SU-DHL-6 (cell line): ENCODE results near the gene MBP.

Experiments used
- H2AFZ ChIP-seq: fragments of 200-600 bp; sonication (generic); 2 replicates; pipeline ENCODE4 v1.6.1; 2014; ENCODE audit warnings: low read depth, mild to moderate bottlenecking, moderate library complexity, mixed read lengths, antibody characterized with exemption, low read length; ENCODE audit not compliant: severe bottlenecking
- H3F3A ChIP-seq: fragments of 200-600 bp; shearing (Covaris generic); 2 replicates; pipeline ENCODE4 v1.6.0; 2016; ENCODE audit warnings: antibody characterized with exemption, mild to moderate bottlenecking; ENCODE audit not compliant: insufficient read depth
- H3K27ac ChIP-seq: fragments of 200-600 bp; sonication (generic); 2 replicates; pipeline ENCODE4 v1.5.1; 2016; ENCODE audit warnings: low read depth, mild to moderate bottlenecking, low read length, moderate library complexity, mixed read lengths
- H3K27me3 ChIP-seq: fragments of 200-600 bp; sonication (generic), shearing (Covaris generic); 2 replicates; pipeline ENCODE4 v1.6.0; 2014; ENCODE audit warnings: mild to moderate bottlenecking, low read length
- H3K36me3 ChIP-seq: fragments of 200-600 bp; sonication (generic); 2 replicates; pipeline ENCODE4 v1.6.1; 2014; ENCODE audit warnings: mild to moderate bottlenecking, low read length, mixed read lengths
- H3K4me2 ChIP-seq: fragments of 300-600, 200-600 bp; shearing (Covaris generic), sonication (generic); 2 replicates; pipeline ENCODE4 v1.6.0; 2014; ENCODE audit warnings: low read length, low read depth, mild to moderate bottlenecking; ENCODE audit not compliant: poor library complexity, severe bottlenecking
- H3K4me3 ChIP-seq: fragments of 200-600 bp; sonication (generic); 2 replicates; pipeline ENCODE4 v1.5.1; 2014; ENCODE audit warnings: antibody characterized with exemption, low read length, mild to moderate bottlenecking, mixed read lengths; ENCODE audit not compliant: insufficient read depth, poor library complexity, severe bottlenecking
- H3K79me2 ChIP-seq: fragments of 200-600 bp; sonication (generic); 2 replicates; pipeline ENCODE4 v1.6.1; 2014; ENCODE audit warnings: mild to moderate bottlenecking, low read length, moderate library complexity; ENCODE audit not compliant: insufficient read depth
- H3K9ac ChIP-seq: fragments of 200-600 bp; sonication (generic); 2 replicates; pipeline ENCODE4 v1.7.0; 2014; ENCODE audit warnings: mild to moderate bottlenecking, low read length
- H3K9me2 ChIP-seq: fragments of 200-600 bp; sonication (generic); replicated peaks from 2 replicates; pipeline ENCODE4 v1.6.1; 2014; ENCODE audit warnings: low read length; ENCODE audit not compliant: insufficient read depth
- H3K9me3 ChIP-seq: fragments of 200-600 bp; sonication (generic); 2 replicates; pipeline ENCODE4 v1.6.1; 2014; ENCODE audit warnings: low read length, mixed read lengths; ENCODE audit not compliant: insufficient read depth
- H4K20me1 ChIP-seq: fragments of 200-600 bp; sonication (generic); 2 replicates; pipeline ENCODE4 v1.6.1; 2014; ENCODE audit warnings: low read depth, mild to moderate bottlenecking, antibody characterized with exemption, low read length, moderate library complexity, mixed read lengths
- EZH2phosphoT487 ChIP-seq: fragments of 200-600 bp; sonication (generic), shearing (Covaris generic); conservative IDR thresholded peaks from 2 replicates; pipeline ENCODE4 v1.6.1; 2018; ENCODE audit warnings: mild to moderate bottlenecking, antibody characterized with exemption, low read length, moderate library complexity, mixed read lengths
- TF ChIP-seq, protein P1 (sequence below): fragments of 200-600 bp; sonication (generic); IDR thresholded peaks from one replicate; pipeline ENCODE4 v1.5.1; 2017; ENCODE audit warnings: antibody characterized with exemption, mild to moderate bottlenecking, low read length, moderate library complexity; ENCODE audit not compliant: insufficient read depth, poor library complexity, severe bottlenecking

Gene MBP

DNA sequence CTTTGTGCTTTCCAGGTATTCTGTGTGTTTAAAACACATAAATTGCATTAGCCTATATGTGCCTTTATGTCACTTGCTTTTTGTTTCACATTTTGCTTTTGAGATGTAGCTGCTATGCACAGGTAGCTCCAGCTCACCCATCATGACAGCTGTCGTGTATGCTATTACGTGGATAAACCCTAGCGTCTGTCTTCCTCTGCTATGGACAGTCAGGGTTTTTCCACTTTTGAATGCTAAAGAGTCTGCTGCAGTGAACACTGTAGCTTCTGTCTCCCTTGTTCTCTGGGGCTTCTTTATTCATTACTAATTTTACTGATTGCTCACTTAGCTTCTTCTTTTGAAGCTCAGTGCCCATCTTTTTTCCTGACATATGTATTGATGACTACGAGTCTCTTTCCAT is 24.7 kb upstream of the MBP start:
- H3K27me3 ChIP-seq: no peaks in the 10 kb centered on the region
- no peaks in the 10 kb centered on the region for H3F3A ChIP-seq
- H3K9me3 ChIP-seq: no peaks in the 10 kb centered on the region
- no peak overlapping the region for H2AFZ ChIP-seq
- H3K4me3 ChIP-seq: no peak overlapping the region
- H3K4me2 ChIP-seq: no peak overlapping the region
- H3K27ac ChIP-seq: no peak overlapping the region
- H3K79me2 ChIP-seq: no peaks in the 10 kb centered on the region
- no peaks in the 10 kb centered on the region for H3K9me2 ChIP-seq
- no peaks in the 10 kb centered on the region for H4K20me1 ChIP-seq
- H3K9ac ChIP-seq: no peak overlapping the region
- no peak for TF ChIP-seq EZH2phosphoT487
- TF ChIP-seq, protein P1, sequence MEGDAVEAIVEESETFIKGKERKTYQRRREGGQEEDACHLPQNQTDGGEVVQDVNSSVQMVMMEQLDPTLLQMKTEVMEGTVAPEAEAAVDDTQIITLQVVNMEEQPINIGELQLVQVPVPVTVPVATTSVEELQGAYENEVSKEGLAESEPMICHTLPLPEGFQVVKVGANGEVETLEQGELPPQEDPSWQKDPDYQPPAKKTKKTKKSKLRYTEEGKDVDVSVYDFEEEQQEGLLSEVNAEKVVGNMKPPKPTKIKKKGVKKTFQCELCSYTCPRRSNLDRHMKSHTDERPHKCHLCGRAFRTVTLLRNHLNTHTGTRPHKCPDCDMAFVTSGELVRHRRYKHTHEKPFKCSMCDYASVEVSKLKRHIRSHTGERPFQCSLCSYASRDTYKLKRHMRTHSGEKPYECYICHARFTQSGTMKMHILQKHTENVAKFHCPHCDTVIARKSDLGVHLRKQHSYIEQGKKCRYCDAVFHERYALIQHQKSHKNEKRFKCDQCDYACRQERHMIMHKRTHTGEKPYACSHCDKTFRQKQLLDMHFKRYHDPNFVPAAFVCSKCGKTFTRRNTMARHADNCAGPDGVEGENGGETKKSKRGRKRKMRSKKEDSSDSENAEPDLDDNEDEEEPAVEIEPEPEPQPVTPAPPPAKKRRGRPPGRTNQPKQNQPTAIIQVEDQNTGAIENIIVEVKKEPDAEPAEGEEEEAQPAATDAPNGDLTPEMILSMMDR: no peak
- no peaks in the 10 kb centered on the region for H3K36me3 ChIP-seq

DNA sequence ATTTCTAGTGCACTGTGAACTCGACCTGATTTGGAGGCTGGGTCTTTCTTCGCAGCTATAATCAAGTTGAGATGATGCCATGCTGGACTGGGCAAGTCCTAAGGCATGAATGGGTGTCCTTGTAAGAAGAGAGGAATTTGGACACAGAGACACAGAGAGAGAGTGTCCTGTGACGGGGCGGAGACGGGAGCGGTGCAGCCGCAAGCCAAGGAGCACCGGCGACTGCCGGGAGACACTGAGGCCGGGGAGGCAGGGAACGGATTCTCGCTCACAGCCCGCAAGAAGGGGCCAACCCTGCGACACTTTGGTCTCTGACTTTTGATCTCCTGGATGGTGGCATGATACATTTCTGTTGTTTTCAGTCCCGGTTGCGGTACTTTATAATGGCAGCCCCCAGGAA is 22.4 kb upstream of the MBP start:
- H3K4me3 ChIP-seq: no peak overlapping the region
- 0 out of 2 replicates have a peak, but pooled peaks cover 4% of the 10 kb centered on the region for H3F3A ChIP-seq
- no peak overlapping the region for H3K27ac ChIP-seq
- H3K4me2 ChIP-seq: no peak overlapping the region
- H3K27me3 ChIP-seq: no peaks in the 10 kb centered on the region
- no peaks in the 10 kb centered on the region for H3K79me2 ChIP-seq
- H2AFZ ChIP-seq: no peak overlapping the region
- TF ChIP-seq, protein P1: no peak
- TF ChIP-seq EZH2phosphoT487: no peak
- no peaks in the 10 kb centered on the region for H3K9me2 ChIP-seq
- no peaks in the 10 kb centered on the region for H3K9me3 ChIP-seq
- H4K20me1 ChIP-seq: no peaks in the 10 kb centered on the region
- H3K9ac ChIP-seq: no peak overlapping the region
- H3K36me3 ChIP-seq: no peaks in the 10 kb centered on the region

DNA sequence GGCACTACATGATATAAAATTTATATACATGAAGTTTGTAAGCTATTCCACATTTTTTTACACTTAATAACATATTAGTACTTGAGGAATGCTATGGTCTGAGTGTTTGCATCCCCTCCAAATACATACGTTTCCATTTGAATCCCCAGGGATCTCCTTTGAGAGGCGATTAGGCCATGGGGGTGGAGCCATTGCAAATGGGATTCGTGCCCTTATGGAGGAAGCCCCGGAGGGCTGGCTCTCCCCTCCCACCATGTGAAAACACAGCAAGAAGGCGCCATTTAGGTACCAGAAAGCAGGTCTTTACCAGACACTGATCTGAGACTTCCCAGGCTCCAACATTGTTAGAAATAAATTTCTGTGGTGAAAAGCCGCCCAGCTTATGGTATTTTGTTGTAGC is 20.8 kb upstream of the MBP start:
- H3K9me3 ChIP-seq: no peaks in the 10 kb centered on the region
- no peaks in the 10 kb centered on the region for H3K79me2 ChIP-seq
- 0 out of 2 replicates have a peak, but pooled peaks cover 4% of the 10 kb centered on the region for H3F3A ChIP-seq
- no peaks in the 10 kb centered on the region for H3K27me3 ChIP-seq
- H3K4me2 ChIP-seq: no peak overlapping the region
- H3K36me3 ChIP-seq: no peaks in the 10 kb centered on the region
- H4K20me1 ChIP-seq: no peaks in the 10 kb centered on the region
- no peak overlapping the region for H3K27ac ChIP-seq
- H3K4me3 ChIP-seq: no peak overlapping the region
- H3K9me2 ChIP-seq: no peaks in the 10 kb centered on the region
- no peak overlapping the region for H2AFZ ChIP-seq
- TF ChIP-seq, protein P1: no peak
- no peak for TF ChIP-seq EZH2phosphoT487
- no peak overlapping the region for H3K9ac ChIP-seq
